Right ventricle myocardium superior (tissue), 1 donor: ENCODE results near the gene TTN. TPM values are rescaled to one million over a fixed set of nuclear protein-coding genes. Genes with fewer than 3 reads are reported as not detected.

ENCODE experiments used
- ATAC-seq: fragments of 200-7000 bp; cut with Tn5 transposase; one replicate; pipeline ENCODE4 v1.9.1; 2020; ENCODE audit warnings: mild to moderate bottlenecking; ENCODE audit not compliant: poor library complexity
- DNase-seq: peaks from one replicate; pipeline ENCODE4 v3.0.0-alpha.2; 2020
- intact Hi-C: fragments of 100-400 bp; cut with DNase I; formaldehyde crosslinking; loops from one replicate; pipeline ENCODE4 v1.11.2; 2022
- total RNA-seq: library from RNA; stranded (reverse); fragmentation: NEBNext Ultra II Directional; extraction: Animal tissue kit (Norgen Biotek cat#: 25700); gene quantifications from one replicate; pipeline ENCODE4 v1.2.1, GENCODE V29; 2021
- donor health status: DM: no; HTN: yes; CAD: no; lungs with severe emphysema.

TTN gene
- total RNA-seq, 1 donor from 2014 or later: 3,113 TPM

DNA sequence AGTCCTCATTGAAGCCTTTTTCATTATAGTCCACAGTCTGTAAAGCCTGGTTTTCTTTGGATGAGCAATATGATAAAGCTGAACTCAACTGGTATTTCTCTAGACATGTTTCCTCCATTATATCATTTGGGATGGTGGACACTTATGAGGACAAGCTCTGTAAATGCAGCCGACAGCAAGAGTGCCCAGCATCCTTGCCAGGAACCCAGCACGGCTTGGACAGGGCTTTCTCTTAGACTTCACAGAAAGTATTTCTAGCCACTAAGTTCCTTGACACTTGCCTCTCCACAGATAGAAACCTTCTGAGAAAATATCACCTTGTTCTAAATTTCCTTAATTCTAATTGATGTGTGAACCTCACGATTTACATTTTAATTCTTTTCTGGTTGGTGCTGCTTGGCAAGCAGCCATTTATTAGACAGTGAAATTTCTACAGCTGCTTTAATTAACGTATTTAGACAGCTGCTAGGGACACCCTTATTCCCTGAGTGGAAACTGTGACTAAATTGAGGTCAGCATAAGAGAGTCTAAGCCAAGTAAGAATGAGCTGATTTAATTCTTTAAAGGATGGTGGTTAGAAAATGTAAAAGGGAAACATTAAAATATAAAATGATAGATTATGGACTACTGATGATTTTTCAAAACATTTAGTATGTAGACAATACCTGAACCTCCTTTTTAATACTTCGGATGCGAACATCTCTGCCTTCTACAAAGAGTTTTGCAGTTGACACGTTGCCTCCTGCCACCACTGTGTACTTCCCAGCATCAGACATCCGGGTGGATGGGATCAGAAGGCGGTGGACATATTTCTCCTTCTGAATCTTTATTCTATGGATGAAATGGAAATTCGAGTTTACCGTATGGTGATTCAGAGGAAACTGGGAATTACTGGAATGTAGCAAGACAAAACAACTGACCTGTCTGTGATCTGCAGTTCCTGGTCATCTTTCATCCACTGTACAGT lies 39.8 kb downstream of the TTN start:
- ATAC-seq (peak; percentile 26), DNase-seq (no peak)
- intact Hi-C loops: no loop called here

DNA sequence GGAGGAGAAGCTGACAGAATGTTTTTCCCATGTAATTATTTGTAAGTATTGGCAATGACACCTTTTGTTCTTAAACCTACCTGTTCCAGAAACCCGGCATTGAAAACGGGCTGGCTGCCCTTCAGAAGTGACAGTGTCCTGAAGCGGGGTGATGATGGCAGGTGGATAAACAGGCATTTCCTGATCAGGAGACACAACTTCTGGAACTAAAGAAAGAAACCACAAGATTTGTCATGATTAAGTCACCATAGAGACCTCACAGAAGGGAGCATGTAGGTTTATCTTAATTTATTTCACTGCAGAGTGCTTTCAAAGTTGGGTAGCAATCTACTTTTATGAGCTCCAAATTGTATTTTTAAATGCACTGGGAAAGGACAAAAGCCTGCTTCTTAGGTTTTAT lies 43.1 kb downstream of the TTN start:
- ATAC-seq (no peak), DNase-seq (no peak)
- intact Hi-C loops: no loop called here

DNA sequence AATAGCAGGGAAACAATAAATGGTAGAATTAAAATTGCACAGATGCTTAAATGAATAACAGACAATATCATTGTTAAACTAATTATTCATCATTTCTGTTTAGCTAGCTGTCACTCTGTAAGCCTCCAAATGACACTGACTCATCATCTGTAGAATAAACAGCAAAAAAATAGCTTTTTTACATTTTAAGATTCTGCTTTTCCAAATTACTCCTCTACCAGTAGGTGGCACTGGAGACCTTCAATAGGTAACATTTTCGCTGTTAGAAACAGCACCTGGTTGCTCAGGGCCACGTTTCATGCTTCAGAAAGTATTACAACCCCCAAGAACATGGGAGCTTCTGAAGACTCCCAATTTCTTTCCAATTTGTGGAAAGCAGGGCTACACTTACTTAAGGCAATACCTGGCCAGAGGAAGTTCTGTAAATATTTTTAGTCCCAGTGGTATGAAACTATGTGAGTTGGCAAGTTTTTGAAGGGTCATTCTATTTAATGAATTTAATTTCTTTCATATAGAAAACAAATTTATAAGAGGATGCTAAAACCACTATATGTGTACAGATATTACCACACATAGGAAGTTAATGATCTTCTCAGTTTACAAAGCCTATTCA lies 45.4 kb downstream of the TTN start:
- DNase-seq (no peak), ATAC-seq (no peak)
- intact Hi-C loops: no loop called here

DNA sequence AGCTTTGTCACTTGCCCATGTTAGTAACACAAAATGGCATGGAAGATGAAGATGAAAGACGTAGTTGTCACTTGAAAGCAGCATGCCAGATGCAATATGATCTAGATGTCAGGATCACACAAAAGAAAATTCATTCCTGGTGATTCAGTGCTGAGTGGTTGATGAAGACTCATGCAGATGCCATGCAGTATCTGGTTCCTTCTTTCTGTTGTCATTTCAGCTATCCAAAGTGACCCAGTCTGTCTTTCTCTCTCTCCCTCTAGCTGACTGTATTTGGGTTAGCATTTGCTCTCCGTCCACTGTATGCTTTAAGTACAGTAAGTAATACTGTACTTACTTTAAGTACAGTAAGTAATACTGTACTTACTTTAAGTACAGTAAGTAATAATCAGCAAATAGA lies 50.4 kb downstream of the TTN start:
- DNase-seq (no peak), ATAC-seq (peak; percentile 44)
- intact Hi-C loops: no loop called here

DNA sequence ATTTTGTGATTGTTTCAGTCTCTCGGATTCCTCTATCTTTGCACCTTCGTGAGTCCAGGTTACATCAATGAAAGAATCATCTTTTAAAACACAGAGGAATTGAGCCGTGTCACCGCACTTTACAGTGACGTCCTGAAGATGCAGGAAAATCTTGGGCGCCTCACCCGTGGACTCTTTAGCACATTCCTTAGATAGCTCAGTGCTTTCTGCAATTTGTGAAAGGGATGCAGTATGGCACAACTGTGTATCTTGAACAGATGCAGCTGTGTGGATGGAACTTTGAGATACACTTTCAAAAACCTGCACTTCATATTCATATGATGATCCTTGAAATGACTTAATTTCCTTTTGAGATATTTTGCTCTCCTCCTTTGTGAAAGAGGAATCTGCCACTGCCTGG lies 50.9 kb downstream of the TTN start:
- intact Hi-C loops: no loop called here
- DNase-seq (no peak), ATAC-seq (no peak)

DNA sequence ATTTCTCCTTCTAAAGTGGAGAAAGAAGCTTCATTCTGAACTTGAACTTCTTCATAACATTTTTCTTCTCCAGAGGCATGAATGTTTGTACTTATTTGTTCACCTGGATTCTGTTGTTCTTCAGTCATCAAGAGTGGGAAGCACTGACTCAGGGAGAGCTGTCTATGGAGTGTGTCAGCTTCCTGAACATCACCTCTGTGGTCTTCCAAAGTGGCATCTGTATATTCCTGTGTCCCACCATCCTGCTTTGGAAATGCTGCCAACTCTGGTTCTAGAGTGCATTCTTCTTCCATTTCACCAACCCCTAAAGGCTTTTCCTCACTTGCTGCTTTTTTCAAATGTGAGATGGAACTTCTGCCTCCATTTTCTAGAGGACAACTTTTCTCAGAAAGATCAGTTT lies 59.5 kb downstream of the TTN start:
- DNase-seq (no peak), ATAC-seq (peak; percentile 9)
- intact Hi-C loops: no loop called here

DNA sequence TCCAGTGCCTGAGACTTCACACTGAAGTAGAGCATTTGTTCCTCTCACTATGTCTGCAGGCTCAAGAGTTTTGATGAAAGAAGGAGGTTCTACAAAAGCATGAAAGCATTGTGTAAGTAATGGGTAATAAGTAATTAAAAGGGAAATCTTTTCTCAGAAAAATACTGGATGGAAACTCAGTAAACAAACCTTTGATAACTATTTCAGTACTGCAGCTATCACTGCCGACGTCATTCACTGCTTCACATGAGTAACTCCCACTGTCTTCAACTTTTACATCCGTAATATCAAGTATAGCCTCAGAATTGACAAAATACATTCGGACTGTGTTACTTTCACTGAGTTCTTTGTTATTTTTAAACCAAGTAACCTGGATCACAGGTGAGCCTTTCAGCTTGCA lies 72.7 kb downstream of the TTN start:
- intact Hi-C loops: no loop called here
- no peak for ATAC-seq
- DNase-seq: no peak

DNA sequence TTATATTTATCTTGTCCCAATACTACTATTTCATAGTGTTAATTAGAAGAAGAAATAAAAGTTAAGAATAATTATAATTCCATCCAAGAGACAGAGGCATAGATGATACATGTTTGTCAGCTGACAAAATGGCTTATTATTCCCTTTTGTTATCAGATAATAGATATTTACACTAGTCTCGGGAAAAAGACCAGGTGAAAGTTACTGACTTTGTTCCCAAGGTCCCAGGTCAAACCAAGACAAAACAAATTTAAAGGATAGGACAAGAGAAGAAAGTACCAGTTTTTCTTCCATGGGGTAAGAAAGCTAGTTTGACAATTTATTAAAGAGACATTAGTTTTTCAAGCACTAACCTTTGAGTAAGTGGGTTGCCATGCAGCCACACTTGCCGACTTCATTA lies 73.2 kb downstream of the TTN start:
- DNase-seq (no peak), ATAC-seq (no peak)
- intact Hi-C loops: no loop called here

DNA sequence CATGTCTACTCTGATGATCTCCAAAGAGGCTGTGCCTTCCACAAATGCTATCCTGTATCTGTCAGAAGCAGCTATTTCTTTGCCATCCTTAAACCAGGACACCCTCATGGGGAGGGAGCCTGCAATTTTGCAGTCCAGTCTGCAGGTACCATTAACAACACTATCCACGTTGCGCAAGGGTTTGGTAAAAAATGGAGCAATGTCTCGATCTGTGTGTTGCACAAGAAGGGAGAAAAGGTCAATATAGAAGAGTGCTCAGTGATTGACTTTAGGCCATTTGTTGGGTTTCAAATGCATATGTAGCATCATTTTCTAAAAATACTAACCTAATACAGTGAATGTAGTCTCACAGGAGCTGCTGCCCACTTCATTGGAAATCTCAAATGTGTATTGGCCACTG lies 74.3 kb downstream of the TTN start:
- ATAC-seq (no peak), DNase-seq (no peak)
- intact Hi-C loops: no loop called here

DNA sequence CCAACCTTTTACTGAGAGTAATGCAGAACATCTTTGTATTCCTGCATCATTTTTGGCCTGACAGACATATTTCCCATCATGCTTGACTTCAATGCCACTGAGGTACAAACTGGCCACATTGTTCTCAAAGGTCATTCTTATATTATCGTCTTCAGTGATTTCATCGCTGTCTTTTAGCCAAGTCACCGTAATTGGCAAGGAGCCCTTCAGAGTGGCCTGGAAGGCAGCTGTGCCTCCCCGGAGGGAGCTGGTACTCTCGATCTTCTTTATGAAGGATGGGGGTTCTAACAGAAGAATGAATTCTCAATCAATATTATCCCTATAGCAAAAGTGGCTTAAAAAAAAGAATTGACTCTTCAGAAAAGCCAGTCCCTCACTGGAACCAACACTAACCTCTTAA lies 75.9 kb downstream of the TTN start:
- ATAC-seq (peak; percentile 8), DNase-seq (no peak)
- intact Hi-C loops: no loop called here

DNA sequence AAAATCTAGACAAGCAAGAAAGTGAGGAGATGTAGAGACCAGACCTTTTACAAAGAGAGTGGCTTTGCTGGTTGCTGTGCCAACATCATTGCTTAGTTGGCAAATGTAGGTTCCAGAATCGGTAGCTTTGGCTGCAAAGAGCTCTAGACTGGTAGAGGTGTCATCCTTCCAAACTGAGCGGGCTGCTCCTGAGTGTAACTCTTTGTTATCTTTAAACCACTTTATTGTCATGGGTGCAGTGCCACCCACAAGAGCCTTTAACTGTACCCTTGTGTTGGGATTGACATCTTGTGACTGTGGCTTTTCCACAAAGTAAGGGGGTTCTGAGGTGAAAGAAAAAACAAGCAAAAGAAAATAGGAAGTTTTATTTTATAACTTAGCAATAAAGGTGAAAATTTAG lies 77.2 kb downstream of the TTN start:
- DNase-seq: no peak
- ATAC-seq: peak; percentile 16
- intact Hi-C loops: no loop called here

DNA sequence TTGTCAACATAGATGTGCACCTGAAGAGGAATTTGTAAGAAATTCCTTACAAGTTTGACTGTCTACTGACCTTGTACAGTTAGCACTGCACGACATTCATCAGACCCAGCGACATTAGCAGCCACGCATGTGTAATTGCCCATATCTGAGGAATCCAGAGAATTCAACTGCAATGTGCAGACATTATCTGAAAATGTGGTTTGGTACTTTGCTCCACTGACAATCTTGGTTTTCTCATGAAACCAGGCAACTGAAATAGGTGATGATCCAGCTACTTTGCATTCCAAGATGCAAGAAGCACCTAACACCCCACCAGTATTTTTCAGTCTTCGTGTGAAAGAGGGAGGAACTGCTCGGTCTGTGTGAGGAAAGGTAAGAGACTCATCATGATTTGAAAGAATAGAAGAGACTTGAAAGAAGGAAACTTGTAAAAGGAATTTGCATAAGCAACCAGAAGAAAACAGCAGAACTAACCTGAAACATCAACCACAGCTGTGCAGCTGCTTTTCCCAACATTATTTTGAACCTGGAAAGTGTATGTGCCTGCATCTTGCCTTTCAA lies 83.4 kb downstream of the TTN start:
- ATAC-seq (no peak), DNase-seq (no peak)

DNA sequence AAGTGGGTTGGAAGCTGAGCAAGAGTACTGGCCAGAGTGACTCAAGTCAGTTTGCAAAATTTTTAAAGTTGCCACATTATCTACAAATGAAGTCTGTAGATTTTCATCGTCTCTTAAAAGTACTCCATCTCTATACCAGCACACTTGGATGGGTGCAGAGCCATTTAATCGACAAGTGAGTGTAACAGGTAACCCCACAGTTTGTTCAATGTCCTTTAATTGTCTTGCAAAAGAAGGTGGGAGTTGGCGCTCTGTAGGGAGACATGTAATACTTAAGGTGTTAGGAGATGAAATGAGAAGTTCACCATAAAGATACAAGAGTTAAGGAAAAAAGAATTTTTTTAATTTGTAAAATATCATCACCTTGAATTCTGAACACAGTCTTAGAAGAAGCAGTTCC lies 84.9 kb downstream of the TTN start:
- DNase-seq: no peak
- ATAC-seq: no peak
- intact Hi-C loops: no loop called here

More for the DNA sequence above, 83.4 kb downstream of the TTN start:
- intact Hi-C loops: no loop called here

DNA sequence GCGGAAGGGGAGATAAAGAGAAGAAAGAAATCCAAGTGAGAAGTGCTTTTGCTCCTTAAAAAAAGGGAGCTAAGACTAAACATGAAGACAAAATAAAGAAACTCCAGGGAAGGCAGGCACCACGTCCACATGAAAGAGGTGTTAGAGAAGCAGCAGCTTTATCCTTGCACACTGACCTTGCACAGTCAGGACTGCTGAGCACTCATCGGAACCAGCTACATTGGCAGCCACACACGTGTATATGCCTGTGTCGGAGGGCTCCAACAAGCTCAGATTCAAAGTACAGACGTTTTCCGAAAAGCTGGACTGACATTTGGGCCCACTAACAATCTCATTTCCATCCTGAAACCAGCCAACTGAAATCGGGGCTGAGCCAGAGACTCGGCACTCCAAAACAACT lies 88.2 kb downstream of the TTN start:
- ATAC-seq (peak; percentile 27), DNase-seq (no peak)
- intact Hi-C loops: no loop called here

DNA sequence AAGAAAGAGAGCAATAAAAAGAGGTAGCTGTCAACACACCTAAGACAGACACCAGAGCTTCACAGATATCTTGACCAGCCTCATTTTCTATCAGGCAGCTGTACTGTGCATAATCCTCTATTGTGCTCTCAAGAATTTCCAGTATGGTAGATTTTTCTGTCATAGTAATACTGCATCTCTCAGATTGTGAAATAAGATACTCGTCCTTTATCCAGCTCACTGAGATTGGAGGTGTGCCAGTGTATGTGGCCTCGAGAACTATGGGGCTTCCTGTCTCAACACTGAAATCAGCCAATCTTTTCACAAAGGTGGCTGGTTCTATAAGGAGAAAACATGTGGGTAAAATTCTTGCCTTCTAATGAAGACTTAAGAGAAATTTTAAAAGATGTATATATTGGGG lies 88.9 kb downstream of the TTN start:
- intact Hi-C loops: no loop called here
- ATAC-seq: no peak

DNA sequence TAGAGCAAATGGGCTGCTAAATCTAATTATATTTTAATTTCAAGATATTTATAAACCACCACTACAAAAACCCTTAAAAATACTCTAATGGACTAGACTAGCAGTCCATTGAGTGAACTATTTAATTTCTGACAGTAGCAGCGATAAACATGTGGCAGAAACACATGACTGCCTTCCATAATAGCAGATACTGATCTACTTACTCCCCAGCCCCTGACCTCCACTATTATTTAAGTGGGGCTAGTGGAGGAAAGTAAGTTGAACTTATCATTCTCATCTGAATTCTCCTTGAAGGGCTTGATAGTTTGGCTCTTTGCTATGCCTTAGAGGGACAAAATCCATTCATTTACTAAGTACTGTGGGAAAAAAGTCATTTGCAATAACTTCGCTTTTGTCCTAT lies 90.8 kb downstream of the TTN start:
- intact Hi-C loops: no loop called here
- ATAC-seq: no peak
- DNase-seq: no peak

More for the DNA sequence above, 88.9 kb downstream of the TTN start:
- no peak for DNase-seq

DNA sequence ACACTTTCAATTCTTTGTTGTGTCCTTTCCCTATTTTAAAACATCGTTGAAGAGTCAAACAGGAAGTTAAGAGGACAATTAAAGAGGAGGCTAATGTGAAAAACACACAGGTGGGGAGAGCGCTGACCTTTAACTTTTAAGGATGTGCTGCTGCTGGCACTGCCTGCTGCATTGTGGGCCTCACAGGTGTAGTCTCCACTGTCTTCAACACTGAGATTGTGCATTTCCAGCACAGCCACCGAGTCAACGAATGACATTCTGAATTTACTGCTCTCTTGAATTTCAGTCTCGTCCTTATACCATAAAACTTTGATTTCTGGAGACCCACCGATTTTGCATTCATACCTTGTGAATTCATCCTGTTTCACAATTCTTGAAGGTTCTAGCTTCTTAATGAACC lies 91.9 kb downstream of the TTN start:
- DNase-seq (no peak), ATAC-seq (no peak)
- intact Hi-C loops: no loop called here

DNA sequence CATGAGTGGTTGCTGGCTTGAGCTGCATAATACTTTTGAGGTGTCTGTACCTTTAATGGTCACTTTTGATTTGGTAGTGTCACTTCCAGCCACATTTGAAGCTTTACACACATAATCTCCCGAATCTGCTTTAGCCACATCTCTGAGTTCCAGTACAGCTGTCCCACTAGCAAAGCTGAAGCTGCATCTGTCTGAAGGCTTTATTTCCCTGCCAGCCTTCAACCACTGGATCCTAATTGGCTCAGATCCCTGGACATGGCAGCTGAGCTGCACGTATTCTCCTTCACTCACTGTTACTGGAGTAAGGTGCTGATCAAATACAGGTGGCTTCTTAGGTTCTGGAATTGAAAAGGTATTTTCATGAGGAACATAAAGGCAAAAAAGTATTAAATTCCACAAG lies 99.7 kb downstream of the TTN start:
- ATAC-seq (no peak), DNase-seq (no peak)
- intact Hi-C loops: no loop called here

DNA sequence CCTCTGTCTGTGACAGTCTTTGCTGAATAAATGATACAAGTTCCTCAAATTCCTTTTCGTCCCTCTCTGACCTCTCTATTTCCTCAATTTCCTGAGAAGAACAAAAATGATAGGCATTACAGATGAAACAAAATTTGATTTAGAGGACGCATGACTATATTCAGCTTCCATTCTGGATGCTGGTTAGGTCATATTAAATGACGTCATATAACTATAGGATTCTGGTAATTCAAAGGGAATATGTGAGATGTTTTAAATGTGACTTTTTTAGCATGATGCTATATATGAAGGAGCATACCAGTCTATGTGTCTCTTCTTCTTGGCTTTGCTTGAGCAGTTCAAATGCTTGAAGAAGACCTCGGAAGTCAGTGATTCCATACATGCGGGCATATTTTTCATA lies 102.3 kb downstream of the TTN start:
- DNase-seq (no peak), ATAC-seq (no peak)
- intact Hi-C loops: no loop called here

DNA sequence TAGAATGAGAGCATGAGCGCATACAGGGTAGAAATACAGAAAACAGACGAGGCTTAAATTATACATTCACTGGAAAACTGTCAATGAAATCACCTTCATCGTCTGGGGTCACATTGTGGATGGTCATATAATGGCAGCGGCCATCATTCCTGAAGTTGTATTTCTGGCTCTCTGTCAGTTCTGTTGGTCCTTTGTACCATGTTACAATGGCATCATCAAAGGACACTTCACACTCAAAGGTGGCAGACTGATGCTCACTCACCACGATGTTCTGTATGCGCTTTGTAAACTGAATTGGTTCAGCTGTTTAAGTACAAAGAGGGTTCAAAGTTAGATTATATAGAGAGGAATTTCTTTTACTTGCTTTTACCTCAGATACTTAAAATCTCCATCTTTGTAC lies 104.9 kb downstream of the TTN start:
- intact Hi-C loops: no loop called here
- ATAC-seq (no peak), DNase-seq (no peak)
